GM18907 (cell line): ENCODE measurements around the gene MICU1.
A peak's percentile ranks its signal among the peaks of the same experiment; 100 is the strongest.
"Not testable (repeated sequence)": the region's sequence is repeated elsewhere in the genome, so short reads cannot be mapped to it uniquely, and the experiment has no call there.

ENCODE experiments used
- ATAC-seq: cut with Tn5 transposase; IDR thresholded peaks from one replicate; pipeline ENCODE4 v1.9.1; 2021; ENCODE audit warnings: mild to moderate bottlenecking, moderate library complexity; ENCODE audit not compliant: unreplicated experiment

MICU1 gene, protein sequence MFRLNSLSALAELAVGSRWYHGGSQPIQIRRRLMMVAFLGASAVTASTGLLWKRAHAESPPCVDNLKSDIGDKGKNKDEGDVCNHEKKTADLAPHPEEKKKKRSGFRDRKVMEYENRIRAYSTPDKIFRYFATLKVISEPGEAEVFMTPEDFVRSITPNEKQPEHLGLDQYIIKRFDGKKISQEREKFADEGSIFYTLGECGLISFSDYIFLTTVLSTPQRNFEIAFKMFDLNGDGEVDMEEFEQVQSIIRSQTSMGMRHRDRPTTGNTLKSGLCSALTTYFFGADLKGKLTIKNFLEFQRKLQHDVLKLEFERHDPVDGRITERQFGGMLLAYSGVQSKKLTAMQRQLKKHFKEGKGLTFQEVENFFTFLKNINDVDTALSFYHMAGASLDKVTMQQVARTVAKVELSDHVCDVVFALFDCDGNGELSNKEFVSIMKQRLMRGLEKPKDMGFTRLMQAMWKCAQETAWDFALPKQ

DNA sequence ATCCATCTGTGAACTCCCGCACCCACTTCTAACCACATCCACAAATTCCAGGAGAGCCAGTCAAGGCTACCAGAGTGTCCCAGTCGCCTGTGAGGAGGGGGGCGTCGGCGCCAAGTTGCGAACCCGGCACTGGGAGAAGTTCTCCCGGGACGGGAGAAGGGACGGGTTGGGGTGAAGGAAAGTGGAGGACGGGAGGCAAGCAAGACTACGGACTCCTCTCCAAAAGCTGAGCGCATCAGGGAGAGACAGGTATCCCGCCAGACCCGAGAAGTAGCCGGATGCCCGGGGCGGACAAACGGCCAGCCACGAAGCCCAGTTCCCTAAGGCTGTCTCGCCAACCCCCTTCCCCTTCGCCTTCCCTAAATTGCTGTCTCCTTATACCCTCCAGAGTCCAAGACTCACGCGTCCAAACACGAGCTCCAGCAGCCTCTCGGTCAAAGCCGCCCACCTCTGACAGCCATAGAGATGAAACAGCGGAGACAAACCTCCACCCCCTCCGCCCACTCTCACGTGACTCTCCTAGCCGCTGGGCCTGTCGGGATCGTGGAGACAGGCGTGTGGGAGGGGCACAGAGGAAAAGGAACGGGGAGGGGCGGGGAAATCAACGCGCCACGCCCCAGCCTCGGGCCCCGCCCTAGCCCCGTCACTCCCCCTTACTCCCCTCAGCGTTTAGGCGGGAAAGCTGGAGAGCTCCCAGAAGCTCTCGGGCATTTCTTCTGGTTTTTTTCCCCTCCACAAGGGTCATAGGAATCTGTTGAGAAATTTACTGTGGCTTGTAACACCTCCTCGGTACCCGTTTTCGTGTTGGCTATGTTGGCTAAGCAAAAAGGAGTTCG lies at the start of gene MICU1:
MICU1 (minus strand) TSS at position 472 of the 836 bp plus-strand sequence. CDS start 59,286 bp downstream, outside the sequence.
- peak; percentile 97 for ATAC-seq

DNA sequence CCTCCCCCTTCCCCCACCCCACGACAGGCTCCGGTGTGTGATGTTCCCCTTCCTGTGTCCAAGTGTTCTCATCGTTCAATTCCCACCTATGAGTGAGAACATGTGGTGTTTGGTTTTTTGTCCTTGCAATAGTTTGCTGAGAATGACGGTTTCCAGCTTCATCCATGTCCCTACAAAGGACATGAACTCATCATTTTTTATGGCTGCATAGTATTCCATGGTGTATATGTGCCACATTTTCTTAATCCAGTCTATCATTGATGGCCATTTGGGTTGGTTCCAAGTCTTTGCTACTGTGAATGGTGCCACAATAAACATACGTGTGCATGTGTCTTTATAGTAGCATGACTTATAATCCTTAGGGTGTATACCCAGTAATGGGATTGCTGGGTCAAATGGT lies 48.3 kb upstream of the MICU1 start:
- ATAC-seq, result not testable (repeated sequence)

DNA sequence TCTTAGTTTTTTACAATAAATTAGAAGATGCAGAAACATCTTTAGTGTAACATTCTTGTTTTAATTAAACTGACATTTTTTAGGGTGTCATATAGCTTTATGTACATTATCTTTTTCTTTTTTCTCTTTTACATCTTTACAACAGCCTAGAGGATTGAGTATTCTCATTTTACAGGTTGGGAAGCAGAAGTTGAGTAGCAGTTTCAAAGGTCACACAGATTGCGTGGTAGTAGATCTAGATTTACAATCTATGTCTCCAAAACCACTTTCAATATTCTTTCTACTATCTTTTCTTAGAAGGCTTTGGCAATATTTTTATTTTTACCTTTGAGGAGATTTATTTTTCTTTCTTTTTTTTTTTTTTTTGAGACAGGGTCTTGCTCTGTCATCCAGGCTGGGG lies 47.4 kb upstream of the MICU1 start:
- no peak for ATAC-seq

DNA sequence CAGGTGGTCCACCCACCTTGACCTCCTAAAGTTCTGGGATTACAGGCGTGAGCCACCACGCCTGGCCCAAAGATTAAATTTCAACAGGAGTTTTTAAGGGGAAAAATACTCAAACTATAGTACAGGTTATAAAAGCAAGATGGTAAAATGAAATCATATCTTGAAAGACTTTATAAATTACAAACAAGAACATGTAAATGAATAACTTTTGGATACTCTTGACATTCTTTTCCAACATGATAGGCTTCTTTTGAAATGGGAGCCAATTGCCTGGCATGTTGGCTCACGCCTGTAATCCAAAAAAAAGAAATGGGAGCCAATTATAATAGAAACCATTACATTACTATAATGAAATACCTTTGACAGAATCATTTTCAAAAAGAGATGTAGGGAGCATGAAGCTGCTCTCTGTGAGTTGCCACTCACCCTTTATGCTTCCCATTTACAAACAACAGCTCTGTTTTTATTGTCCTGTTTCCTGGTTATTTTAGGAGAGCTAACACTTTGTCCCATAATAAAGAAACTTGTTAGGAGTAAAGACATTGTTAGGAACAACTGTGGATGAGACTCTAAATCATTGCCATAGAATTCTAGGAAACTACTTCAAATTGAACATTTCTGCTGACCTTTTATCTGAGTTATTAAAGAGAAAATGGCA lies 41.5 kb upstream of the MICU1 start:
- ATAC-seq, result no peak

DNA sequence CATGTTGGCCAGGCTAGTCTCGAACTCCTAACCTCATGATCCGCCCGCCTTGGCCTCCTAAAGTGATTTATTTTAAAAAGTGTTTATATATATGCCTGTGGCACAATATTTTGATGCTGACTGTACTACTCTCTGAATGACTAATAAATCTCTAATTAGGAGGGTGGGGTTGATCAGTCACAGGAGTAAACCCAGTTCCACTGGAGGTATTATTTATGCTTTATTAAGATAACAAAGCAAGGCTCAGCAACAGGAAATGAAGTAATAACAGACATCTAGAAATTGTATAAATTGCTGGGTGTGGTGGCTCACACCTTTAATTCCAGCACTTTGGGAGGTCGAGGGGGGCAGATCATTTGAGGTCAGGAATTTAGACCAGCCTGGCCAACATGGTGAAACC lies 40.0 kb upstream of the MICU1 start:
- no peak for ATAC-seq

DNA sequence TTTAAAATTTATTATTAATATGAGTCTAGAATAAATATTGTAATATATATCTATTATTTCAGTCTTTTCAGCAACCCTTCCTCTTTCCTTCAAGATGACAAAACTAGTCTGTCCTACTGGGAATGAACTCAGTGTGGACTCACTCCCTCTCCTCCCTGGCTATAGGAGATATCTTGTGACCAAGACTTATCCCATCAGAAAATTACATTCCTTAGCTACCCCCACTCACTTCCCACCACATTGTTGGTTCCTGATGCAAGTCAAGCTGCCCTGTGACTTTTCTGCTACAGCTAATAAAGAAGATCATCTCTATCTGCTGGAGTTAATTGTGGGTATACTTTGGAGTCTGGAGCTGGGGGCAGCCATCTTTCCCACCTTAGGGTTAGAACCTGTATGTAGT lies 38.1 kb upstream of the MICU1 start:
- no peak for ATAC-seq

DNA sequence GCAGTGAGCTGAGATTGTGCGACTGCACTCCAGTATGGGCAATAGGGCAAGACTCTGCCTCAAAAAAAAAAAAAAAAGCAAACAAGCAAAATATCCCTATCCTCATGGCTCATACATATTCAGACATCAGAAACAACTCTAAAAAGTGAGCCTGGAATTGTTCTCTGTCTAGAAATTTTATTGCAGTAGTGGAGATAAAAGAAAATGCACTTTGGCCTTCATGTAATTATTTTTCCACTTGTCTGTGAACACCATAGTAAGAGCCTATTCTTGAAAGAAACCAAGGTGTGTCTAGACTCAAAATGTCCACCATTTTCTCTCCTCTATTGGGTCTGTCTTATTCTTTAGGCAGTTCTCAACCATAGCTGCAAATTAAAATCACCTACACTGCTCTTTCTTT lies 35.6 kb upstream of the MICU1 start:
- no peak for ATAC-seq

DNA sequence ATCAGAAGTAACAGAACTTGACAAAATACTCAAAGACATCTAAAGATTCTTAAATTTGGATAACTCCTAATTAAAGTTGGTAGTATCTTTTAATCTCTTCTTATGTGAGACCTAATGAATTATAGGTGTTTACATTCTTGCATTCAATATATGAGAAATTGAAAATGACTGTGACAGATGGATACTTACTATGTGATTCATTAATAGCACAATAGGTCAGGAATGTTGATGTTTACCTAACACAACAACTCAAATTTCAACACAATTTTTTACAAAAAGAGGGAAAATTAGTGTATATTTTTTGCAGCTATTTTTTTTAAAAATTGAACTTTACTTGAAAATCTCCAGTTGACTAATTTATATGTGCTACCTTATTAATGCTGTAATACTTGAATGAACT lies 34.3 kb upstream of the MICU1 start:
- no peak for ATAC-seq

DNA sequence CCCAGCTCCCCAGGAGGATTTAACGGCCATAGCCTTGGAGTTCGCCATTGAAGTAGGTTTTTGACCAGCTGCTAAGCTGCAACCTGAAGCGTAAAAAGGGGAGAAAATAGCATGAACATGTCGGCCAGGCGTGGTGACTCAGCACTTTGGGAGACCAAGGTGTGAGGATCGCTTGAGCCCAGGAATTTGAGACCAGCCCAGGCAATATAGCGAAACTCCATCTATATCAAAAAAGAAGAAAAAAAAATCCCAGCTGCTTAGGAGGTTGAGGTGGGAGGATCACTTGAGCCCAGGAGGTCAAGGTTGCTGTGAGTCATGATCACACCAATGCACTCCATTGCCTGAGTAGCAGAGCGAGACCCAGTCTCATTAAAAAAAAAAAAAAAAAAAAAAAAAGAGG lies 33.8 kb upstream of the MICU1 start:
- no peak for ATAC-seq

DNA sequence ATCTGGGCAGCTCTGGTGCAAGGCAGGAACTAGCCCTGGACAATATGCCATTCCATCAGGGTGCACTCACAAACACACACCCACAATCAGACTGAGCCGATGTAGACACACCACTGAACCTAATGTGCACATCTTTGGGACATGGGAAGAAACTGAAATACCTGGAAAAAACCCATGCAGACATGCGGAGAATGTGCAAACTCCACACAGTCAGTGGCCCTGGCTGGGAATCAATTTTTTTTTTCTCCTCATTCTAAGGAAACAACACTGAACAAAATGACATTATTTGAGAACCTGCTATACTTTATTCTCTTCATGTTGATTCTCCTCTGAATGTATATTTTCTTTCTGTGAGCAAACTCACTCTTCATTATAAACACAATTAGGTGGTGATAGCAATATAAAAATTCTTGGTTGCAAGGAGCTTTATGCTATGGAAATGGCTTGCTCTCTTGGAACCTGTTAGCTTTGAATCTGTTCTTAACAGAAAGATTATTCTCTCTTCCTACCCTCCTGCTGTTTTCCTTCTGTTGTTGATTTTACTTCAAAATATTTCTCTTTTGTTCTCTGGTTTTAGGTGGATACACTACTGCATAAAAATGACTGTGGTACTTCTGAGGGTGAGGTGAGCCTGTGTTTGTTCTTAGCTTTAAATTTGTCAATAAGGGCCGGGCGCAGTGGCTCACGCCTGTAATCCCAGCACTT lies 33.0 kb upstream of the MICU1 start:
- ATAC-seq, result no peak

DNA sequence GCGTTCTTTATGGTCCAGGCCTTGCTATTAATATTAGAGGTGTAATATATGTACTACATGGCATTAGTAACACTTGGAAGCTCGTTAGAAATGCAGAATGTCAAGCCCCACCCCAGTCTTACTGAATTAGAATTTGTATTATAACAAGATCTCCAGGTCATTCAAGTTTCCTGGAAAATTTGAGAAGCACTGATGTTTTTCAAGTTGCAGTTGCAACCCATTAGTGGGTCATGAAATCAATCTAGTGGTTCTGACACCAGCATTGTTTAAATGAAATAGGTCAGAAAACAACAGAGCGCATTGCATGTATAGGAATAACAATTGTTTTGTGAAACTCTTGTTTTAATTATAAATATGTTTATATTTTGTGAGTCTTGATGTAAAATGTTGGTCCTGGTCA lies 28.8 kb upstream of the MICU1 start:
- ATAC-seq, result no peak

DNA sequence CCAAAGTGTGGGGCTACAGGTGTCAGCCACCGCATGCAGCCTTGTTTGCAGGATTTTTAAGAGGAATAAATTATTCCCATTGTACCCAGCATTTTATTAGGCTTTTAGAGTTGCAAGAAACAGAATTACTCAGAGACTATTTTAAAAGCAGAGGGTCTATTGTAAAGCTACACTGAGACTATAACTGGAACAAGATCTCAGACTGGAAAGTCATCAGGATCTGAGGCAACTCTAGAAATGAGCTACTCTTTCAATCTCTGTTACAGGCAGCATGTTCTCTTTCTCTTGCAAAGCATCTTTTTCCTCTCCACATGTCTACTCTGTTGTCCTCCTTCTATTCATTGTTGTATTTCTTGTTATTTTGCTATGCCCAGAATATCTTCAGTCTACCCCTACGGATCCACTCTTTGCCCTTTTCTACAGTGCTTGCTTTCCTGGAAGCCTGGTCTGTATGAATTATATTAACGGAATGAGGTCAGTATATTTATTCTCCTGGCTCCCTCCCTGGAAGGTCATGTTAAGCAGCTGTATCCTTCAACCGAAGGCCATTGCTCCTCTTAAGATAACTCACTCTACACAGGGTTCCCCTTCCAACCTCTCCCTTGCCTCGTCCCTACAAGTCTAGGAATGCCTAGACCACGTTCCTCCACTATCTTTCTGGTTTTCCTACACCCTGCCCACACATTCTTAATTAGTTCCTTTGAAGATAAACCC lies 27.7 kb upstream of the MICU1 start:
- no peak for ATAC-seq

DNA sequence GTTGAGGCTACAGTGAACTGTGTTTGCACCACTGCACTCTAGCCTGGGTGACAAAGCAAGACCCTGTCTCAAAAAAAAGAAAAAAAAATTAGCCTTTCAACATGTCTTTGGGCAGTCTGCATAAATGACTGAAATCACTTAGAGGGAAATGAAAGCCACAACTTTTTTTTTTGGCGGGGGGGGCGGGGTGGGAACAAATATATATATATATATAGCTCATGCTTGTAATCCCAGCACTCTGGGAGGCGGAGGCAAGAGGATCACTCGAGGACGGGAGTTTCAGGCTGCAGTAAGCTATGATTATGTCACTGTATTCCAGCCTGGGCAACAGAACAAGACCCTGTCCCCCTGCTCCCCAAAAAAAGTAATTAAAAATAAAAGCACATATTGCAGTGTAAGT lies 23.4 kb upstream of the MICU1 start:
- ATAC-seq, result no peak

DNA sequence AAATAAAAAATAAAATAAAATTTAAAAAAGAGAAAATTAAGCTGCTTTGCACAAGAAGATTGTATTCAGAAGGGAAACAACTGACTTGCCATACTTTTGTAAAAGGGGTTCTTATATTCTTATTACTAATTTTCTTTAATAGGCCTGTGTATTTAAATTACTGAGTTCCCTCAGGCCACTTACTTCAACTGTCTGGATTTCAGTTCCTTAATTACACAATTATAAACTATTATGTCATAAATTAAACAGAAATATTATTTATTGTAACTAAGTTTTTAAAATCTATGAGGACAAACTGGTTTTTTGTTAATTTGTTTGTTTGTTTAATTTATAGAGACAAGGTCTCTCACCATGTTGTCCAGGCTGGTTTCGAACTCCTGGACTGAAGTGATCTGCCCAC lies 22.4 kb upstream of the MICU1 start:
- ATAC-seq, result no peak

DNA sequence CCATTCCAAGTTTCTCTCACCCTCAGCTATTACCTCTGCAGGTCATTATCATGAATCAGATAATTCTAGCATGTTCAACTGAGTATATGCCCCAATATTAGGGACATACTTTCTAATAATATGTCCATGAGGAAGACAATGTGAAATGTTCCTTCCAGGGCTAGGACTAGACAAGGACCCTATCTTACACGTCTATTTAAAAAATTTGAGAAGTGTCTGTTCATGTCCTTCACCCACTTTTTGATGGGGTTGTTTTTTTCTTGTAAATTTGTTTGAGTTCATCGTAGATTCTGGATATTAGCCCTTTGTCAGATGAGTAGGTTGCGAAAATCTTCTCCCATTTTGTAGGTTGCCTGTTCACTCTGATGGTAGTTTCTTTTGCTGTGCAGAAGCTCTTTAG lies 21.1 kb upstream of the MICU1 start:
- ATAC-seq, result not testable (repeated sequence)

DNA sequence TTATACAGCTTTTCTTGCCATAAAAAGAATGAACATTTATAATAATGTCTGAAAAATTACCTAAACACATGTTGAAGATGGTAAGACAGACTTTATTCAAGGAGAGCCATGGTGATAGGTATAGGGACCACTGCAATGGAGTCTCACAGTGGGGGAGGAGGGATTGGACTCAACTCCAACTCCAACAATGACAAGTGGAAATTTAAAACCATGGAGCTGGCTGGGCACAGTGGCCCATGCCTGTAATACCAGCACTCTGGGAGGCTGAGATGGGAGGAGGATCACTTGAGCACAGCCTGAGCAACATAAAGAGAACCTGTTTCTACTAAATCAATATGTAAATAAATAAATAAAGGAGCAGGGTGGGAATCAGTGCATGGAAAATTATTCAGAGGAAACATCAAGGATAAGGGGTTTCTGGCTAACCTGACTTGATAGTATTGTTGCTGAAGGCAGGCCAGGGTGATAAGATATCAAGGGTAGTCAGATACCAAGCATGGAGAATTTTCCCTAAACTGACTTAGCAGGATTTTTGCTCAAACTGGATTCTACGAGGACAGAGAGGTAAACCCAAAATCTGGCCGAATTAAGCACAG lies 19.5 kb upstream of the MICU1 start:
- no peak for ATAC-seq

DNA sequence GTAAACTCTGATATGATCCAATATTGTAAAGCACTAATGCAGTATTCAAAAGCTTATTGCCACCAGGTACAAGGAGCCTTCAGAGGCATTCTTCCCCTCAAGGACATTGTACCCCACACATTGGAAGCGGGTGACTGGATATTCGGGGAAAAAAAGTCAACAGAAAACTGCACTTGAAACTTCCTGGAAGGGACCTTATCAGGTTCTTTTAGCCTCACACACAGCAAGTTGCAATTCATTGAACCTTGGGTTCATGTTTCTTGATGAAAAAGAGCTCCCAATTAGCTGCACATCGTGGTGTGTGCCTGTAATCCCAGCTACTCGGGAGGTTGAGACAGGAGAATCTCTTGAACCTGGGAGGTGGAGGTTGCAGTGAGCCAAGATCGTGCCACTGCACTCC lies 16.4 kb upstream of the MICU1 start:
- no peak for ATAC-seq

DNA sequence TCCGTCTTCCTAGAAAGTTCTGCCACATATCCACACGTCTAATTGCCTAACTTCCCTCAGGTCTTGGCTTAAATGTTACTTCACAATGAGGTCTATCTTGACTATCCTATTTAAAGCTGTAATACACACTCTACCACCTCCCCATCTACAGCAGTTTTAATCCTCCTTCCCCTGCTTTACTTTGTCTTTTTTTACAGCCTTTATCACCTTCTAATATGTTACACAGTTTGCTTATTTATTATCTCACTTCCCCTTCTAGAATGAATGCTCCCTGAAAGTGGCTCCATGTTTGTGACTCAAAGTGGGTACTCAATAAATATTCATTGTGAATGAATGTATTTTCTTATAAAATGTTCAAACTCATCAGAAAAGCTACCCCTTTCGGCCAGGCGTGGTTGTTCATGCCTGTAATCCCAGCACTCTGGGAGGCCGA lies 13.6 kb upstream of the MICU1 start:
- ATAC-seq, result no peak

DNA sequence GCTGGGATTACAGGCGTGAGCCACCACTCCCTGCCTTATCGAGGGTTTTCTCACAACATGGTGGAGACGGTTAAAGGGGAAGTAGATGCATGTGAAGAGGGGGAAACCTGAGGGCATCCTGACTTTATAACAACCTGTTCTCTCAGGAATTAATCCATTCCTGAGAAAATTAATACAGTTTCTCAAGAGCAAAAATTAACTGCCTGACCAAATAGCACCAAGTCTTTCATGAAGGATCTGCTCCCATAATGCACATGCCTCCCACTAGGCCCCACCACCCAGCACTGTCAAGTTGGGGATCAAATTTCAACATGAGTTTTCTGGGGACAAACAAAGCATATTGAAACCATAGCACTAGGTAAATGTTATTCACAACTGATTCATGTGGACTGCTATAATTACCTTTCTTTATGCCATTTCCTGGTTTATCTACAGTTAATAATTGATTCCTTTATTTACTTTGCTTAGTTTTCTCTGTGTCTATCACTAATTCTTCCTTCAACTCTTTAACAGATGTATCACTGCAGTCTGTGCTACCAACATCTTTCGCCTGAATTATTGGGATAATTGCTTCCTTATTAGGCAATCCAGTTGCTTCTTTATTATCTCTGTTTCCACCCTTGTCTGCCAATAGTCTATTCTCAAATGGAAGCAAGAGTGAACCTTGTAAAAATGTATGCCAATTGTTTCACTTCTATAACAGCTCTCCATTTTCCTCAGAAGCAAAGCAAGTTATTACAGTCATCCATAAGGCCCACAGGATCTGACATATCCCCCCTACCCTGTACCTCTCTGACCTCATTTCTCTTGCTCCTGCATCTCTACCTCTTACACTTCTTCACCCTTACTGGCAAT lies 12.9 kb upstream of the MICU1 start:
- no peak for ATAC-seq
